ENCODE data around the gene P3H1. TPM values are rescaled to one million over a fixed set of nuclear protein-coding genes. Genes with fewer than 3 reads are reported as not detected.

P3H1 gene
- total RNA-seq, 1 experiment from 2014 or later: 47.1 TPM

DNA sequence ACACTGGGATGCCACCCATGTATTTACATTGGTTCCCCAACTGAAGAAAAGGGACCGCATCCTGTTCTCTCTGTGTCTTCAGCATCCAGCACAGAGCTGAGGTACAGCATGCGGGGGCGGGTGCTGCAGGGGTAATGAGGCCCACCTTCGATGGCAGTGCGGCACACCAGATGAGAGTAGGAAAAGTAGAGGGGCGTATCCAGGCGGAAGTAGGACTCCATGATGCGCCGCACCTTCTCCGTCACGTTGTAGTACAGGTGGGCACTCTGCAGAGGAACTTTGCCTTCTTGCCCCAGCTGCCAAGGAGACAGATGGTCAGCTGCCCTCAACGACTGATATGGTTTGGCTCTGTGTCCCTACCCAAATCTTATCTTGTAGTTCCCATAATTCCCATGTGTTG is 16.8 kb downstream of the P3H1 start:
- Histone ChIP-seq H3K23ac (ENCODE audit: insufficient read length, low read depth, low read length) (no peak overlapping the region), H2BK12ac (ENCODE audit: insufficient read length, low read depth, low read length) (no peak overlapping the region), H2BK15ac (ENCODE audit: low read depth, low read length) (no peak overlapping the region), H4K91ac (ENCODE audit: insufficient read length, low read depth, low read length) (no peak overlapping the region), H3K18ac (ENCODE audit: insufficient read length, low read depth, low read length) (no peak overlapping the region), H3K23me2 (ENCODE audit: insufficient read length, low read depth, low read length, poor library complexity, severe bottlenecking) (no peaks in the 10 kb centered on the region), H3K14ac (ENCODE audit: insufficient read depth, low read length) (no peak overlapping the region), H2BK5ac (ENCODE audit: insufficient read length, low read length) (no peak overlapping the region), H2AK5ac (ENCODE audit: insufficient read length, low read length) (no peak overlapping the region), H4K8ac (replicated peaks; ENCODE audit: insufficient read length, low read depth, low read length) (no peak overlapping the region), H3K79me1 (ENCODE audit: insufficient read depth, low read depth, low read length, poor library complexity, severe bottlenecking) (no peaks in the 10 kb centered on the region), H3K4ac (ENCODE audit: low read depth, low read length) (no peak overlapping the region), H3K9me3 (ENCODE audit: control insufficient read depth, low read depth, low read length) (no peaks in the 10 kb centered on the region), H3K79me2 (ENCODE audit: insufficient read depth, low read length) (no peaks in the 10 kb centered on the region), H2BK120ac (ENCODE audit: low read depth, low read length, poor library complexity, severe bottlenecking) (no peak overlapping the region), H2AFZ (ENCODE audit: low read length) (no peak overlapping the region), H2BK20ac (ENCODE audit: low read depth, low read length, poor library complexity, severe bottlenecking) (no peak overlapping the region), H3K27me3 (ENCODE audit: insufficient read depth, low read length) (no peaks in the 10 kb centered on the region), H3K27ac (ENCODE audit: insufficient read length, low read depth, low read length) (no peak overlapping the region), H4K5ac (ENCODE audit: insufficient read length, low read depth, low read length) (no peak overlapping the region), H3T11ph (ENCODE audit: low read length) (no peak overlapping the region), H4K20me1 (ENCODE audit: control insufficient read depth, insufficient read depth, insufficient read length) (no peaks in the 10 kb centered on the region), H3K4me2 (ENCODE audit: insufficient read depth, insufficient read length, low read length) (no peak overlapping the region), H3K4me1 (ENCODE audit: insufficient read depth, low read length) (no peaks in the 10 kb centered on the region), H3K56ac (ENCODE audit: insufficient read length, low read depth, low read length) (no peak overlapping the region), H3K9ac (ENCODE audit: extremely low read depth, insufficient read length, low read length) (no peak overlapping the region)
- WGBS (ENCODE audit: extremely low coverage, insufficient read length, low lambda C conversion rate): no CpG with 5 or more reads among the region's 12 CpGs
- TF ChIP-seq, protein P1, sequence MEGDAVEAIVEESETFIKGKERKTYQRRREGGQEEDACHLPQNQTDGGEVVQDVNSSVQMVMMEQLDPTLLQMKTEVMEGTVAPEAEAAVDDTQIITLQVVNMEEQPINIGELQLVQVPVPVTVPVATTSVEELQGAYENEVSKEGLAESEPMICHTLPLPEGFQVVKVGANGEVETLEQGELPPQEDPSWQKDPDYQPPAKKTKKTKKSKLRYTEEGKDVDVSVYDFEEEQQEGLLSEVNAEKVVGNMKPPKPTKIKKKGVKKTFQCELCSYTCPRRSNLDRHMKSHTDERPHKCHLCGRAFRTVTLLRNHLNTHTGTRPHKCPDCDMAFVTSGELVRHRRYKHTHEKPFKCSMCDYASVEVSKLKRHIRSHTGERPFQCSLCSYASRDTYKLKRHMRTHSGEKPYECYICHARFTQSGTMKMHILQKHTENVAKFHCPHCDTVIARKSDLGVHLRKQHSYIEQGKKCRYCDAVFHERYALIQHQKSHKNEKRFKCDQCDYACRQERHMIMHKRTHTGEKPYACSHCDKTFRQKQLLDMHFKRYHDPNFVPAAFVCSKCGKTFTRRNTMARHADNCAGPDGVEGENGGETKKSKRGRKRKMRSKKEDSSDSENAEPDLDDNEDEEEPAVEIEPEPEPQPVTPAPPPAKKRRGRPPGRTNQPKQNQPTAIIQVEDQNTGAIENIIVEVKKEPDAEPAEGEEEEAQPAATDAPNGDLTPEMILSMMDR (conservative IDR thresholded peaks at IDR 0.05): no peak
- Mint-ChIP-seq H3K4me3 (no peak overlapping the region), H3K9me3 (peaks cover 15 to 18% of the 10 kb centered on the region in 2 experiments), H3K4me1 (peaks cover 0 to 3% of the 10 kb centered on the region in 2 experiments; a peak in 2 of 4 replicates), H3K36me3 (ENCODE audit: insufficient read depth in 1 of 3, low read depth in 3 of 3) (peaks cover 54 to 80% (median 76%) of the 10 kb centered on the region in 3 experiments), H3K27ac (no peak overlapping the region), H3K27me3 (ENCODE audit: low read depth) (no peaks in the 10 kb centered on the region)
- peak; percentile 23 for DNase-seq

Measured in H9 (cell line).